Measurements from ENCODE around the gene GPR65. TPM values are rescaled to one million over a fixed set of nuclear protein-coding genes. Genes with fewer than 3 reads are reported as not detected.

The GPR65 gene
- total and polyA plus RNA-seq, 9 of the 15 experiments (the other 6 are each of a cell fraction or from before 2014, with no cell fraction given): 0.03 to 0.11 (median 0.04) TPM; not detected in 6

DNA sequence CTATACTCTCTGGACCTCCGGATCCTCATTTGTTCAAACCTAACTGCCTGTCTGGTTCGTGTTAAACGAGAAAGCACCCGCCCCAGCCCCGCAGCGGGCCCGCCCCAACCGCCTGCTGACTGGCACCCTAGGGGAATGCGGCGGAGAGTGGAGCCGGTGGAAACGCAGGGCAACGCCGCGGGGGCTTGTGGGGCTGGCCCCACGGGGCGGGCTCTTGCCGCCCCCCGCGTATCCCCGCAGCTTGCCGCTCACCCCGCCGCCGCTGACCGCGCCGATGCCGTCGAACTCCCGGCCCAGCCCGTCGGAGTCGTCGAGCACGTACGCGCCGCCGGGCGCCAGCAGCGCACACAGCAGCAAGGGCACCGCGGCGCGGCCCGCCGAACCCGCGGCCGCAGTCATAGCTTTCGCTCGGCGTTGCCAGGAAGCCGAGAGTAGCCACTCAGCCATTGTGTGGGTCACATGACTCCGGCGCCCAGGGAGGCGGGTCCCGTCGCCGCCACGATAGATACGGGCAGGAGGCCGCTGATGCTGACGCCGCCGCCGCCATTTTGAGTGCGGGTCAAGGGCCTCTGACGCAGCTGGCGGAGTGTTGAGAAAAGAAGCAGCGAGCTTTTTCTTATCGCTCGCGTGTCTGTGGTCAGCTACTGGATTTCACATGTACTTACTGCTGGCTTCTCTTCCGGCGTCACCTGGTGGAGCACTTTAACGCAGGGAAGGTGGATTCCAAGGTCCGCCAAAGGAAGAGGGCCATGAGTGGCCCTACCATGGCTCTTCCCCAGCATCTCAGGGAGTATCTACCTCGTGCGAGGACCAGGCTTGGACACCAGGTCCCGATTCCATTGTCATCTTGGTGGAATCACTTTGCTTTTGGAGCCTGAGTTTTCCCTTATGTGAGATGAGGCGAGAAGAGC, 12.0 kb upstream of the GPR65 start, which contains the start of gene GALC (continued):
- TF ChIP-seq, protein P1, sequence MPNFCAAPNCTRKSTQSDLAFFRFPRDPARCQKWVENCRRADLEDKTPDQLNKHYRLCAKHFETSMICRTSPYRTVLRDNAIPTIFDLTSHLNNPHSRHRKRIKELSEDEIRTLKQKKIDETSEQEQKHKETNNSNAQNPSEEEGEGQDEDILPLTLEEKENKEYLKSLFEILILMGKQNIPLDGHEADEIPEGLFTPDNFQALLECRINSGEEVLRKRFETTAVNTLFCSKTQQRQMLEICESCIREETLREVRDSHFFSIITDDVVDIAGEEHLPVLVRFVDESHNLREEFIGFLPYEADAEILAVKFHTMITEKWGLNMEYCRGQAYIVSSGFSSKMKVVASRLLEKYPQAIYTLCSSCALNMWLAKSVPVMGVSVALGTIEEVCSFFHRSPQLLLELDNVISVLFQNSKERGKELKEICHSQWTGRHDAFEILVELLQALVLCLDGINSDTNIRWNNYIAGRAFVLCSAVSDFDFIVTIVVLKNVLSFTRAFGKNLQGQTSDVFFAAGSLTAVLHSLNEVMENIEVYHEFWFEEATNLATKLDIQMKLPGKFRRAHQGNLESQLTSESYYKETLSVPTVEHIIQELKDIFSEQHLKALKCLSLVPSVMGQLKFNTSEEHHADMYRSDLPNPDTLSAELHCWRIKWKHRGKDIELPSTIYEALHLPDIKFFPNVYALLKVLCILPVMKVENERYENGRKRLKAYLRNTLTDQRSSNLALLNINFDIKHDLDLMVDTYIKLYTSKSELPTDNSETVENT (CRISPR knock-in tag; IDR thresholded peaks at IDR 0.05): peak; percentile 38; the same call in 1 of the 2 replicates
- TF ChIP-seq ZBED1 (IDR thresholded peaks at IDR 0.05): no peak
- TF ChIP-seq PTTG1 (tag; IDR thresholded peaks at IDR 0.05; ENCODE audit: low read depth): no peak
- TF ChIP-seq PHF21A (IDR thresholded peaks at IDR 0.05; ENCODE audit: borderline replicate concordance, low read depth): no peak
- TF ChIP-seq, protein P2, sequence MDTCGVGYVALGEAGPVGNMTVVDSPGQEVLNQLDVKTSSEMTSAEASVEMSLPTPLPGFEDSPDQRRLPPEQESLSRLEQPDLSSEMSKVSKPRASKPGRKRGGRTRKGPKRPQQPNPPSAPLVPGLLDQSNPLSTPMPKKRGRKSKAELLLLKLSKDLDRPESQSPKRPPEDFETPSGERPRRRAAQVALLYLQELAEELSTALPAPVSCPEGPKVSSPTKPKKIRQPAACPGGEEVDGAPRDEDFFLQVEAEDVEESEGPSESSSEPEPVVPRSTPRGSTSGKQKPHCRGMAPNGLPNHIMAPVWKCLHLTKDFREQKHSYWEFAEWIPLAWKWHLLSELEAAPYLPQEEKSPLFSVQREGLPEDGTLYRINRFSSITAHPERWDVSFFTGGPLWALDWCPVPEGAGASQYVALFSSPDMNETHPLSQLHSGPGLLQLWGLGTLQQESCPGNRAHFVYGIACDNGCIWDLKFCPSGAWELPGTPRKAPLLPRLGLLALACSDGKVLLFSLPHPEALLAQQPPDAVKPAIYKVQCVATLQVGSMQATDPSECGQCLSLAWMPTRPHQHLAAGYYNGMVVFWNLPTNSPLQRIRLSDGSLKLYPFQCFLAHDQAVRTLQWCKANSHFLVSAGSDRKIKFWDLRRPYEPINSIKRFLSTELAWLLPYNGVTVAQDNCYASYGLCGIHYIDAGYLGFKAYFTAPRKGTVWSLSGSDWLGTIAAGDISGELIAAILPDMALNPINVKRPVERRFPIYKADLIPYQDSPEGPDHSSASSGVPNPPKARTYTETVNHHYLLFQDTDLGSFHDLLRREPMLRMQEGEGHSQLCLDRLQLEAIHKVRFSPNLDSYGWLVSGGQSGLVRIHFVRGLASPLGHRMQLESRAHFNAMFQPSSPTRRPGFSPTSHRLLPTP (IDR thresholded peaks at IDR 0.05; ENCODE audit: borderline replicate concordance, extremely low read depth, insufficient read length): no peak
- no peak for TF ChIP-seq ZNF311 (CRISPR knock-in tag; IDR thresholded peaks at IDR 0.05)
- TF ChIP-seq ZNF695 (CRISPR knock-in tag; IDR thresholded peaks at IDR 0.05): no peak
- peak; percentile 56 for TF ChIP-seq REST (IDR thresholded peaks at IDR 0.05; ENCODE audit: borderline replicate concordance)
- TF ChIP-seq REST (CRISPR knock-in tag; IDR thresholded peaks at IDR 0.05; ENCODE audit: low read depth): 0 out of 2 replicates have a peak, but pooled peaks have one; percentile 6
- no peak for TF ChIP-seq ZNF561 (CRISPR knock-in tag; conservative IDR thresholded peaks at IDR 0.05)
- no peak for TF ChIP-seq CBX2 (IDR thresholded peaks at IDR 0.05; ENCODE audit: insufficient read depth, low read length, poor library complexity, severe bottlenecking)
- TF ChIP-seq C11orf30 (IDR thresholded peaks at IDR 0.05; ENCODE audit: low read depth): peak; percentile 18; the same call in 1 of the 2 replicates
- TF ChIP-seq NCOA6 (IDR thresholded peaks at IDR 0.05): peak; percentile 92

All from K562 (cell line).